Panc1 (cell line): ENCODE data around the gene GPNMB. TPM values are rescaled to one million over a fixed set of nuclear protein-coding genes. Genes with fewer than 3 reads are reported as not detected.

Experiments
- ATAC-seq: fragments of 200-7000 bp; cut with Tn5 transposase; 2 replicates; pipeline ENCODE4 v1.9.1; 2020; ENCODE audit warnings: mild to moderate bottlenecking, moderate library complexity
- BruUV-seq: library from RNA; stranded (reverse); fragments of 400-500 nt; replicated peaks from 2 replicates; lab custom pipeline; 2021; lab: Mats Ljungman, UMichigan
- CTCF ChIA-PET: fragments of 300-600 bp; sonication (Branson Sonifier 250); formaldehyde crosslinking; loops from one replicate; lab custom pipeline; 2022; ENCODE audit warnings: antibody characterized with exemption; lab: Charles Lee
- POLR2A ChIA-PET: fragments of 300-600 bp; sonication (Branson Sonifier 250); formaldehyde crosslinking; loops from one replicate; lab custom pipeline; 2022; ENCODE audit warnings: antibody characterized with exemption; lab: Charles Lee
- DNase-seq: peaks from one replicate; pipeline ENCODE4 v3.0.0-alpha.2; 2010; ENCODE audit warnings: low read depth, low spot score
- H3K27ac ChIP-seq: 2 replicates; pipeline ENCODE4 v1.5.1; 2011; ENCODE audit warnings: mild to moderate bottlenecking, low read length, inconsistent platforms
- H3K27me3 ChIP-seq: fragments of 200-500 bp; sonication (Bioruptor generic); 2 replicates; pipeline ENCODE4 v1.6.0; 2014; ENCODE audit warnings: low read length, inconsistent platforms; ENCODE audit not compliant: control insufficient read depth, insufficient read depth
- H3K36me3 ChIP-seq: fragments of 200-500 bp; sonication (Bioruptor generic); 2 replicates; pipeline ENCODE4 v1.5.1; 2014; ENCODE audit warnings: inconsistent platforms, mild to moderate bottlenecking, low read length, moderate library complexity; ENCODE audit not compliant: control insufficient read depth, insufficient read depth
- H3K4me1 ChIP-seq: 2 replicates; pipeline ENCODE4 v1.5.1; 2011; ENCODE audit warnings: inconsistent platforms, mild to moderate bottlenecking, low read length, moderate library complexity; ENCODE audit not compliant: control insufficient read depth, insufficient read depth
- H3K4me3 ChIP-seq, 2 experiments: 2 replicates each; pipeline ENCODE4 v1.5.1; 2011 to 2012; ENCODE audit warnings: low read depth in 2 of 2, low read length in 2 of 2, mild to moderate bottlenecking in 2 of 2, inconsistent platforms in 1 of 2, moderate library complexity in 1 of 2
- H3K9me3 ChIP-seq: fragments of 200-500 bp; sonication (Bioruptor generic); 2 replicates; pipeline ENCODE4 v1.5.1; 2014; ENCODE audit warnings: low read depth, mild to moderate bottlenecking, inconsistent platforms, low read length, moderate library complexity; ENCODE audit not compliant: control insufficient read depth, insufficient read depth
- CTCF ChIP-seq: fragments of 450-650 bp; IDR thresholded peaks from 2 replicates; pipeline ENCODE4 v1.5.1; 2017; ENCODE audit warnings: mild to moderate bottlenecking
- POLR2AphosphoS5 ChIP-seq: IDR thresholded peaks from 2 replicates; pipeline ENCODE4 v1.6.1; 2012; ENCODE audit warnings: mild to moderate bottlenecking, low read depth, low read length, moderate library complexity
- REST ChIP-seq, 2 experiments: IDR thresholded peaks; 2 replicates each; pipeline ENCODE4 v1.6.1; 2011 to 2012; ENCODE audit warnings: low read depth in 2 of 2, control low read depth in 1 of 2, low read length in 1 of 2, mild to moderate bottlenecking in 1 of 2, moderate library complexity in 1 of 2; ENCODE audit not compliant: insufficient read depth in 1 of 2
- SIN3A ChIP-seq: IDR thresholded peaks from 2 replicates; pipeline ENCODE4 v1.6.1; 2012; ENCODE audit warnings: low read depth, mild to moderate bottlenecking, low read length, moderate library complexity, borderline replicate concordance; ENCODE audit not compliant: insufficient read depth
- TCF7L2 ChIP-seq: IDR thresholded peaks from 2 replicates; pipeline ENCODE4 v1.6.1; 2011; ENCODE audit warnings: mild to moderate bottlenecking, low read depth, low read length, inconsistent platforms
- in situ Hi-C: cut with HindIII; loops from 2 replicates; pipeline ENCODE4 v1.10.0; 2016; ENCODE audit warnings: low sequenced_read_pairs, low pct_unique_long_range_greater_than_20kb
- intact Hi-C: fragments of 100-400 bp; cut with micrococcal nuclease; formaldehyde crosslinking; loops from one replicate; pipeline ENCODE4 v1.10.0; 2022; ENCODE audit not compliant: unreplicated experiment
- total RNA-seq: library from RNA; stranded (reverse); gene quantifications from one replicate; pipeline ENCODE4 v1.2.1, GENCODE V29; 2021; ENCODE audit not compliant: unreplicated experiment

The GPNMB gene
- total RNA-seq, 1 experiment from 2014 or later = 2.1 TPM

- DNase-seq = no peak
- BruUV-seq = no TSS peak
- TF ChIP-seq REST (IDR thresholded peaks at IDR 0.05; ENCODE audit: insufficient read depth in 1 of 2, low read depth in 2 of 2, low read length in 1 of 2) (no peak), TCF7L2 (no peak), POLR2AphosphoS5 (no peak), SIN3A (no peak), CTCF (no peak)
- Histone ChIP-seq H3K9me3 (no peaks in the 10 kb centered on the region), H3K4me3 (peak overlapping the region; percentile 76 to 99), H3K36me3 (peaks cover 3% of the 10 kb centered on the region; the same call in 1 of the 2 replicates), H3K27me3 (no peaks in the 10 kb centered on the region), H3K27ac (peak overlapping the region; percentile 97), H3K4me1 (peaks cover 19% of the 10 kb centered on the region)
- in situ Hi-C loops = no loop called here
- intact Hi-C loops = no loop called here
- CTCF ChIA-PET = no interaction called here
- POLR2A ChIA-PET = interaction anchor here (0.5 to 1.0 kb wide), 4 partner anchors 8 to 318 kb away, joined by 3 to 6 read pairs (median 4); no protein-coding TSS in a partner anchor
- ATAC-seq = peak; percentile 53
Observed at GRCh38 chr7:23298141-23298881, 51.7 kb downstream of the GPNMB start.

- Histone ChIP-seq H3K9me3 (no peaks in the 10 kb centered on the region), H3K27ac (peak within 1 kb of the TSS; percentile 97), H3K27me3 (no peaks in the 10 kb centered on the region), H3K4me3 (peak within 1 kb of the TSS; percentile 76 to 99), H3K36me3 (peaks cover 3% of the 10 kb centered on the region; the same call in 1 of the 2 replicates), H3K4me1 (peaks cover 13% of the 10 kb centered on the region)
- CTCF ChIA-PET = interaction anchor here (0.9 kb wide), 1 partner anchor 26 kb away, joined by 3 read pairs; no protein-coding TSS in a partner anchor
- intact Hi-C loops (no loop called here), in situ Hi-C loops (no loop called here)
- POLR2A ChIA-PET = interaction anchor here (0.5 to 1.0 kb wide), 6 partner anchors 9 to 318 kb away, joined by 3 to 6 read pairs (median 4); no protein-coding TSS in a partner anchor
- peak; percentile 94 for DNase-seq
- TF ChIP-seq POLR2AphosphoS5 (peak; percentile 96), REST (IDR thresholded peaks at IDR 0.05; ENCODE audit: insufficient read depth in 1 of 2, low read depth in 2 of 2, low read length in 1 of 2) (no peak), CTCF (no peak), SIN3A (peak; percentile 96), TCF7L2 (peak; percentile 57)
- ATAC-seq = peak; percentile 98
- no TSS peak for BruUV-seq
Observed at GRCh38 chr7:23298885-23299769, 52.6 kb downstream of the GPNMB start, which contains the start of gene MALSU1. Gene MALSU1, plus strand, starts transcription at chr7:23299339. Its CDS starts 14 bp downstream, at chr7:23299353.
